HG02588 (cell line): Measurements from ENCODE around the gene CDCA5.

Experiments used
- ATAC-seq: cut with Tn5 transposase; IDR thresholded peaks from one replicate; pipeline ENCODE4 v1.9.1; 2021; ENCODE audit warnings: mild to moderate bottlenecking, moderate library complexity; ENCODE audit not compliant: unreplicated experiment

Gene CDCA5

DNA sequence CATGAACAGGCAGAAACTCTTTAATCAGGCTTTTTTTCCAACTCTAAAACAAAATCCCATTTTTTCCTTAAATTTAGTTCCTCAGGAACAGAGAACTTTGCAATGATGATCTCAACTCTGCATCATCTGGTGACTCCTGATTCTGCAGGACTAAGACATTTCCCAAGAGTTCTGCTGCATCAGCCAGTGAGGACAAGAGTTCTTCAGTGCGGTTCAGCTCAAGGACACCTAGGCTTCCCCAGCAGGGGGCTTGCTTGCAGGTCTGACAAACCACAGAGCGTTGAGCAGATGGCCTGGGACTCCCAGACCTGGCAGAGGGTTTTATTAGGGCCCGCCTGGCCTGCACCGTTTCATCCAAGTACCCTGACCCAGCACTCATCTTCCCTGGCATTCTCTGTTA lies 6.4 kb downstream of the CDCA5 start:
- no peak for ATAC-seq

DNA sequence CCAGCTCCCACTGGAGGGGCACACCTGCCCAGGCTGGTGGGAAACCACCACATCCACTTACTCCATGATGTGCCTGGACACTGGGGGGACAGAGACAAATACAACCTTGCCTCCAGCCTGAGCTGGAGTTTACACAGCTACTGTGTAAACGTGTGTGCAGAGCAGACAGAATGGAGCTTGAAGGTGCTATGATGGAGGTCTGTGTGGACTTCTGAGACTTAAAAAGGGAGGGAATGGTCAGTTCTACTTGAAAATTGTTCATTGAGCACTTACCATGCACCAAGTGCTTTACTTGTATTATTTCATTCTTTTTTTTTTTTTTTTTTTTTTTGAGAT lies 11.2 kb downstream of the CDCA5 start:
- no peak for ATAC-seq

DNA sequence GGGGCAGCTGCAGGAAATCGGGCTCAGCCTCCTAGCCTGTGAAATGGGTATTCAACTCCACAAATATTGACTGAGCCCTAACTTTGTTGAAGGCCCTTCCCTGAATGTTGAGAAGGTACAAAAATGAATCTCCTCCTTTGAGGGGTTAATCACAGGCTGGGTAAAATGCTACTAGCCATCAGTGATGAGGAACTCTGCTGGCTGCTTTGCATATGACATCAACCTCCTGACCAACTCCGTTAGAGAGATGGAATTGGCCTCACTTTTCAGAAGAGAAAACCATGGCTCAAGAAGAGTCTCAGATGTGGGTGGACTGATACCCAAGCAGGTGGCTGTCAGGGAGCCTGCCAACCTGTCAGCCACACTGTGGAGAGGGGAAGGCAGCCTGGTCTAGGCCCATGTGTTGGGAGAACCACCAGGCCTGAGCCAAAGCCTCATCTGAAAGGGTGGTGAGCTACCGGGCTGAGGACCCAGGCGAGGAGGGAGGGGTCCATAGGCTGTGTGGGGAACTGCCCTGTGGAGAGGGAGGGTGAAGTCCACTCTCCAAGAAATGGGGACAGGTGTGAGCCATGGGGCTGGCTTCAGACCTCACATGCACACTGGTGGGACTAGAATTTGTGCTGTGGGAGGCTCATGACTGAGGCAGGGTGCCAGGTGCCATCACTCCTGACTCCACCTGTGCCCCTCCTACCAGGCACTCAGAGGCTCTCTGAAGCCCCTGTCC lies 11.8 kb downstream of the CDCA5 start:
- no peak for ATAC-seq

DNA sequence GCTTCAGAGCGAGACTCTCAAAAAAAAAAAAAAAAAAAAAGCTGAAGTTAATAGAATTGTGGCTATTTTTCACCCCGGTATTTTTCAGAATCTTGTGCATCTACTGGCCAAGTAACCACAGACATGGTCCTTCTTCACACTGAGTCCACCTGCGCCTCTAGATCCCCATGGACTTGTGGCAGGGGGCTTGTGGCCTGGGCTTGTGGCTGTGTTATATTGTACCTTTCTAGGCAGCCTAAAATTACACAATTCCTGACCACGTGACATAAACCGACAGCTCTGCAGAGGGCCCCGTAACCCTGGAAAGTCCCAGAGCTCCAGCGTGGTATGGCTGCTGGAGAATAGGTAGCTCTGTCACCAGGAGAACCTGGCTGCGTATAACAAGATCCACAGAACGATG lies 14.6 kb downstream of the CDCA5 start:
- no peak for ATAC-seq

DNA sequence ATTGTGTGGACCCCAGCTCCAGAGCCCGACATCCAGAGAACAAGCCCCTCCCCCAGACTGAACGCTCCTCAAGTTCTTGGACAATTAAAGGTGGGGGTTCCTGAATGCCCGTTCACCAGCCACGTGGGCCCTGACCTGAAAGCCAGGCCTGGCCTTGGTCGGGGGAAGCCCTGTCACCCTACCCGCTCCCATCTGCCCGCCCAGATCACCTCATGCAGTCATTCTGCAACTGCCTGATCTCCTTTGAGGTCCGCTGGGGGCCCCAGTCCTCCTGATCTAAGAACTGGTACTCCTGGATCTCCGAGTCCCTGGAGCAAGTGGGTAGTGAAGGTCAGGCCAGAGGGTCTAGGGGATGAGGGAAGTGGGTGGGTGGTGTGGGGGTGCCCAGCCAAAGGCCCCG lies 16.4 kb downstream of the CDCA5 start:
- no peak for ATAC-seq

DNA sequence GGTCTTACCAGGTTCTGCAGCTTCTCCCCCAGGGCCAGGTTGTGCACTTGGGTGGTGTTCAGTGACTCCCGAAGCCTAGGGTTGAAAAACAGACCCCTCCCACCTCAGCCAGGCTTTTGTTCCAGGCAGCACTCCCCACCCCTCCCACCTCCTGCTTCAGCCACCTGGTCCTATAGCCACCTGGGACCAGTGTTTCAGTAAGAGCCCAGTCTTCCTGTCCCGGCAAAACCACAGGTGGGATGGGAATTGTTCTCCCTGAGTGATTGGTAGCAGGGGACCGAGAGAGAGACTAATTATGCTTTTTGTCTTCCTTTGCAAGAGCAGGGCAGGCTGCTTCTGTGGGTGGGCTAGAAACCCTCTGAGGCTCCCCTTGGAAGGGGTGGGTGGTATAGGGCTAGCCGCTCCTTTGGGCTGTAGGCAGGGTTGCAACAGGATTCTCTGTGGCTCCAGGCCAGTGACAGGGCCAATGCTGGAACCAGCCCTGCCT lies 17.0 kb downstream of the CDCA5 start:
- no peak for ATAC-seq

DNA sequence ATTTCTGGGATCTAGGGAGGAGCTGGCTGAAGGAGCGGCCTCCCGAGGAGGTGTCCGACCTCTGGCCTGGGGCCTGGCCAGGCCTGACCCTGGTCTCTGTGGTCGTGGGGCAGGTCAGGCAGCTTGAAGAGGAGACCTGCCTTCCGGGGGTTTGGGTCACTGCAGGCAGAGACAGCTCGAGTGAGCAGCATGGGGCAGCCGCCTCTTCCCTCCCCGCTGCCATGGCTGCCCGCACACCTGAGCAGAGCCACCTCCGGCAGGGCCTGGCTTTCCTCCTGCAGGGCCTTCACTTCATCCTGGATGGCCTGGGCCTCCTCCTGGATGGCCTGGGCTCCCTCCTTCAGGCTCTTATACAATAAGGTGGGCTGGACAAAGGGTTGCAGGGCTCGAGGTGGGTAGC lies 17.5 kb downstream of the CDCA5 start:
- no peak for ATAC-seq

DNA sequence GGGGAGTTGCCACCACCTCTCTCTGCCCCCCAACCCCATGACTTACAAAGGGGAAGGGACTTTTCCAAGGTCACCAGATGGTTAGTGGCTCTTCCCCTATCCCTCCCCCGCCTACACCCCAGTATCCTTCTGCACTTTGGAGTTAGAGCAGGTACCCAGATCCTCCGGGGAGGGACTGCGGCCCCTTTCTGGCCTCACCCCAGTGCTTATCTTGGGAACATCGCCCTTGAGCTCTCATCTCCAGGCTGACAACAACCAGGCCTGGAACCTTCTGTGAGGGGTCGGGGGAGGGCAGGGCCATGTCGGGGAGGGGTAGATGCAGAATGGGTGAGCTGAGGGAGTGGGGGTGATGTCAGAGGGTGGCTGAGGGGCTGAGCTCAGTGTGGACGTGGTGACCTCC lies 18.0 kb downstream of the CDCA5 start:
- ATAC-seq: no peak

DNA sequence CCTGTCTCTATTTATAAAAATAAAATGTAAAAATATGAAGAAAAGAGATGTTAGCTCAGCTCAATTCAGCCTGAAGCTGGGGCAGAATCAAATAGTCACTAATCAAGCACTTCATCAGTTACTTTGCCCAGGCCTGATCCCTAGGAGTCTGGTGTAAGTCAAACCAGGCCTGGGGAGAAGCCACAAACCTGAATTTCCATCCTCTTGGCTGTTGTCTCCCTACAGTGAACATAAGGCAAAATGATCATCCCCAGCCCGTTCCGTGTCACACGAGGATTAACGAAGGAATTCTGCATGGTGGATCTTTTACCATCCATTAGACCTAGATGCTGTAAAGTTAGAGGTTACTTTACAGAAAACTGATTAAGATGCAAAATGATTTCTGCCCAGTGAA lies 19.0 kb downstream of the CDCA5 start:
- ATAC-seq: no peak

DNA sequence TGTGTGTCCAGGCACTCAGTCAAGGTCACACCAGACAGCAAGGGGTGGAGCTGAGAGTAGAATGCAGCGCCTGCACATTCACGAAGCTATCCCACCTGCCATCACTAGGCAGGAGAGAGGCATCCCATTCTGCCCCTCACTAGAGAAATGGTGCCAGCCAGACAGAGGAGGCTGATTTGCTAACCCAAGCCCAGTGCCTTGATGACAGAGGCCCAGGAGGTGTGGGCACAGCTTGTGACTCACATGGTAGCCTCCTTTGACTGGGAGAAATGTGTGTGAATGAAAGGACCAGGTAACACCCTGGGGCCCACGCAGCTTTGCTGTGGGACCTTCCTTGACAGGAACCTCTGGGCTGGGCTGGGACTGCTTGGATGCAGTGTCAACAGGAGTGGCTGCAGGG lies 20.3 kb downstream of the CDCA5 start:
- ATAC-seq: no peak

DNA sequence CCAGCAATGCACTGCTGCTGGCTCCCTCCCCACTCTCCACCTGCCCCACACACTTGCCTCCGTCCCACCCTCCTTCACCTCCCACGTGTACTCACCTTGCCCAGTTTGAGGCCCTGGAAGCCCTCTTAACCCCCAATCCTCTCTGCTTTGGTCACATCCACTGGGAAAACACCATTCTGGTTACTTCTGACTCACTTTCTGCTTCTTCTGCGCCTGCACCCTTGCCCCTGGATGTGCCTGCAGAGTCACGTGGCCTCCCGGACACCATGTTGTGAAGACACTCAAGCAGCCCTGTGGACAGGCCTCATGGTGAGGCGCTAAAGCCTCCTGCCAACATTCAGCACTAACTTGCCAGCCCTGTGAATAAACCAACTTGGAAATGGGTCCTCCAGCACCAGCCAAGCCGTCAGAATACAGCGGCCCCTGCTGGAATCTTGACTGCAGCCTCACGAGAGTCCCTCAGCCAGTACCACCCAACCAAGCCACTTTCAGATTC lies 22.9 kb downstream of the CDCA5 start:
- no peak for ATAC-seq

DNA sequence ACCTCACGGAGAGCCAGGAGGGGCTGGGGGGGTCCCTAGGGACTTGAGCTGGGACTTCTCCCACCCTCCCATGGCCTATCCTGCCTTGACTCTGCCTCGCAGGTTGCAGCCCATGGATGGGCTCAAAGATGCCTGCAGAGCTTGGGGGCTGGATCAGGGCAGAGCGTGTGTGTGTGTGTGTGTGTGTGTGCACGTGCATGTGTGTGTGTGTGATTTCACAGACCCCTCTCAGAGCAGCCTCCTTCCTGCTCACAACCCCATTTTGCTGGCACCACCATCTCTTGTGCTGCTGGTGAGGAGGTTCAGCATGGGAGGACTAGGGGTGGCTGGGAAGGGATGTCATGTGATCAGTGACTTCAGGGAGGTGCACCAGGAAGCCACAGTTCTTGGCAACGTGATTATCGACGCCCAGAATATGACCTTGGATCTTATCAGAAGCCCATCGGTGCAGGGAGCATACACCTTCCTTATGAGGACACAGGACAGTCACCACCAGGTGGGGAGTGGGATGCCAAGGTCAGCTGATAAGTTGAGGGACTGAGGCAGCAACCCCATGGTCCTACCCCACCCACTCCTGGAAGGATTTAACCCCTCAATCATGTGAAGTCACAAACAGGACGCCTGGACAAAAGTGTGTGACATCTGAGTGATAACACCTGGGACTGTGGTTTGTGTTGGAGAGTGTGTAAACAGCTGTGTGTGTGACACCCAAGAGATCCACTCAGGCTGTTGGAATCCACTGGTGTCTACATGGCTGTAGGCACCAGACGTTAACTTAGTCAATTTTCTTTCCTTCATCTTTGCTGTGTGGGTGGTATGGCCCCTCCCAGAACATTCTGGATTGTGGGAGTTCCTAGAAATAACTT lies 23.6 kb downstream of the CDCA5 start:
- no peak for ATAC-seq

DNA sequence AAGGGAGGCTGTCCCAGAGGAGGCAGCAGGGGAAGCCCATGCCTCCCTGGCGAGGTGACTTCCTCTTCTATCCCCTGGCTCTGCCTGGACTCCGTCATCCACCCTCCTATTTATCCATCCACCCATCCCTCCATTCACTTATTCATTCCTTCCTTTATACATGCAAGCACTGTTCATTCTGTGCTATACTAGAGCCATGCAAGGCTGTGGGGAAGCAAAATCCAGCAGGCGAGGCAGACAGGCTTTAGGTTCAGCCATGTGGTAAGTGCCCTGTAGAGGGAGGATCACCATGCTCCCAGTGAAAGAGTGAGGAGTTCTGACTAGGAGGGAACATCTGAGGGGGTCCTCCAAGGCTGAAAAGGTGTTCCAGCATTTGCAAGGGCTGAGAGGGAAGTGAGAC lies 24.3 kb downstream of the CDCA5 start:
- no peak for ATAC-seq

DNA sequence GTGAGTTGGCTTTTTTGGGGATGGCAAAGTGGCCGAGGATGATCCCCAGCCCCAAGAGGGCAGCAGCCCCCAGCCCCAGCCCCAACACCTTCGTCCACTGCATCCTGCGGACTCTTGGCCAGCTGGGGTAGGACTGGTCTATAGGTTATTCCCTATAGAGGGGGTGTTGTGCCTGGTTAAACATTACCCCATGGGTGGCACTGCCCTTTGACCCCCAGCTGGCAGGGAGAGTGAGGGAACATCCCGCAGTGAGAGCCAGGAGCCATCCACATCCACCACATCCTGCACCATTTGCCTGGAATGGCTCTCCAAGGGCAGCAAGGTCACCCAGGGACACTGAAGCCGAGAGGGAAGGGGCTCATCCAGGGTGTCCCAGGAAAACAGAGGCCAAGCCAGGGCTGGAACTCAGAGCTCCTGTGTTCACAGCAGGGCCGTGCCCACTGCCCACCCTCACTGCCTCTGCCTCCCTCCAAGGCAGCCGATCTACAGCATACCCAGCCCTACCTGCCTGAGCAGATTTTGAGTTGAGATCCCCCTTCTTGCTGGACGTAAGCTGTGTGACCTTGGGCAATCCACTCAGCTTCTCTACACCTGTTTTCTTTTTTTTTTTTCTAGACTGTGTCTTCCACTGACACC lies 25.3 kb downstream of the CDCA5 start, which contains the start of gene NAALADL1:
Gene NAALADL1 (minus strand): TSS at position 135 of the 636 bp plus-strand sequence. CDS start 32 bp downstream, at position 103.
- ATAC-seq: no peak

DNA sequence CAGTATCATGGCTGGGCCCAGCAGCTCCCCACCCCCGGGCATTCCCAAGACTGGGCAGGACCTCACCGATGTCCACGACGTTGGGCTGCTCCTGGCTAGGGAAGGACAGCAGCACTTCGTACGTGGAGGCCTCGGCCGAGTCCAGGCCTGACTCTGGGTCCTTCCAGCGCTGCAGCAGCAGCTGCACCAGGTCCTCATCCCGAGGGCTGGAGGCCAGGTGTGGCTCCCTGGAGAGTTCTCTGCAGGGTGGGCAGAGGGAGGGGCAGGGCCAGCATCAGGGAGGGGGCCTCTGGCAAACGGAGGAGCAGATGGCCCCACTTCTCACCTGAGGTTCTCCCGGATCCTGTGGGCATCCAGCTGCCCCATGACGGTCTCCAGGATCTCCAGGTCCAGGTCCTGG lies 25.8 kb downstream of the CDCA5 start:
- ATAC-seq: no peak

DNA sequence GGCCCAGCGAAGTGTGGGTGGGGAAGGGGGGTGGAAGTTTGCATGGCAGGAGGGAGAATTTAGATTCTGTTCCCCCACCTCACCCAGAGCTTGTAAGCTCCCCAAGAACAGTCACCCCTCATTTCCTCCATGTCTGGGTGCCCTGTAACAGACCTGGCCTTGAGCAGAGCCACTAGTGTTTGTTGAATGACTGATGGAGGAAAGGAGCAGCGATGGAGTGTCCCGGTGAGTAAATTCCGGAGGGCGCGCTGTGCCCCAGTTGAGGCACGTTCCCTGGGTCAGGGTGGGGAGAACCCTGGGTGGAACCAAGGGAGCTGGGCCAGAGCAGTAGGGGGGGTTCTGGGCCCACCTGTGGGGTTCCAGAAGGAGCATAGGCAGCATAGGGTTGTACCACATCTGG lies 26.3 kb downstream of the CDCA5 start:
- ATAC-seq: no peak

DNA sequence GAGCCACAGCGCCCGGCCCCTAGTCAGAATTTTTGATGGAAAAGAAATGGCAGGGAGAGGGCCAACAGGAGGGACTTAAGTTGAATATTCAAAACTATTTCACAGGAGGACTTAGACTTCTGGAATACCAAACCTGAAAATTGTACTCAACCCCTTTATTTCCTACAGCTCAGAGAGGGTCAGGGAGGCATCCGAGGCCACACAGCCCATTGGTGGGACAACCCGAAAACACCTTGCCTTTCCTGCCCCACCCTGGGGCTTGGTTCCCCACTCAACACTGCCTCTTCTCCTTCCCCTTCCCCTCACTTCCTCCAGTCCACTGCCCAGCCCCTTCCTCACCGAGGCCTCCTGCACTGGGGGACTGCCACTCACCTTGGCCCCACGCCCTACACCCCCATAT lies 26.8 kb downstream of the CDCA5 start:
- ATAC-seq: no peak

DNA sequence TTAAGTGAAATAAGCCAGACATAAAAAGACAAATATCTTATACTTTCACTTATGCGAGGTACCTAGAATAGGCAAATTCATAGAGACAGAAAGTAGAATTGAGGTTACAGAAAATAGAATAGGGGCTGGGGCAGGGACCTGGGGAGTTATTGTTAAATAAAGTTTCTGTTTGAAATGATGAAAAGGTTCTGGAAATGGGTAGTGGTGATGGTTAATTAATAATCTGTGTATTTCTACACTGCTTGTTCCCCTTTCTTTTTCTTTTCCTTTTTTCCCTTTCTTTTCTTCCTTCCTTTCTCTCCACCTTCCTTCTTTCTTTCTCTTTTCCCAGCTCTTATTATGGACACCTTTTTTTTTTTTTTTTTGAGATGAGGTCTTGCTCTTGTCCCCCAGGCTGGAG lies 28.3 kb downstream of the CDCA5 start:
- ATAC-seq: no peak

DNA sequence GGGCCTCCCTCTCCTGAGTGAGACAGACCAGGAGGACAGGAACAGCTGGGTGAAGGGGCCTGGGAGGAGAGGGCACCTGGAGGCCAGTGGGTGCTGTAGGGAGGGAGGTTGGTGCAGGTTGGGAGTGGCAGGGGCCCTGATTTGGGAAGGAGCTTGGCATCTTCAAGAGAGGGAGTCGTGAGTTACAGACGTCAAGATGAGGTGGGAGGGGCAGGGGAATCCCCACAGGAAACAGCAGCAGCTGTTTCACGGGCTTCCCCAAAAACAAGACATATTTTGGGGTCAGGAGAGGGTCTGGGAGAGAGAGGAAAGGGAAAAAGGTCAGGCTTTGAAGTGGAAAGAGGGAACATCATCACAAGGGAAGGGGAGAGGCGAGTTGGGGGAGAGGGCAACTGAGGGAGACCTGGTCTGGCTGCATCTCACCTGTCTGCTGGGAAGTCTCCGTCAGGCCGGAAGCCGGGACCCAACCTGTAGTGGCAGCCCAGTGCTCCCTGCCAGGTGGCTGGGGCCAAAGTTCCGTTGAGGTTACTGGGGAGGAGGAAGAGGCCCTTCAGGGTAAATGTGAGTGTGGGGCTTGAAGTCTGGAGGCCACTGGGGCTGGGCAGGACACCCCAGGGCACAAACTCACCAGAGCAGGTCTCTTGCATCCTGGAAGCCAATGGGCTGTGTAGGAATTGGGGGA lies 29.9 kb downstream of the CDCA5 start:
- no peak for ATAC-seq

DNA sequence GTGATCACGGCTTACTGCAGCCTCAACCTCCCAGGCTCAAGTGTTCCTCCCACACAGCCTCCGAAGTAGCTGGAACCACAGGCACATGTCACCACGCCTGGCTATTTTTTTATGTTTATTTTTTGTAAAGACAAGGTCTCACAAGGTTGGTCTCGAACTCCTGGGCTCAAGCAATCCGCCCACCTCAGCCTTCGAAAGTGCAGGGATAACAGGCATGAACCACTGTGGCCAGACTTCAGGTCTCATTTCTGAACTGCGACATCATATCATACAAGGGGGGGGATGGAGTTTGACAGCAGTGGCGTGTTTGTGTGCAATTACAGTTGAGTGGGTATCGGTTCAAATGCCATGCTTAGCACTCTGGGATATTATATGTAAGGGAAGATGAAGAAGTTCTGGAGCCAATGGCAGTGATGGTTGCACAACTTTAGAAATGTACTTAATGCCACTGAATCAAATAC lies 32.4 kb downstream of the CDCA5 start:
- ATAC-seq: no peak
